Medulla oblongata (tissue), 1 donor: ENCODE results near the gene OLA1.

Experiments used
- DNase-seq: peaks from one replicate; pipeline ENCODE4 v3.0.0-alpha.2; 2015; ENCODE audit errors: extremely low spot score

OLA1 gene

GRCh38 chr2:174121175-174121574 is 127.2 kb downstream of the OLA1 start:
- no peak for DNase-seq

- no peak for DNase-seq
Observed at GRCh38 chr2:174120346-174120745, 128.0 kb downstream of the OLA1 start.

- no peak for DNase-seq
Observed at GRCh38 chr2:174117951-174118930, 130.1 kb downstream of the OLA1 start.

DNA sequence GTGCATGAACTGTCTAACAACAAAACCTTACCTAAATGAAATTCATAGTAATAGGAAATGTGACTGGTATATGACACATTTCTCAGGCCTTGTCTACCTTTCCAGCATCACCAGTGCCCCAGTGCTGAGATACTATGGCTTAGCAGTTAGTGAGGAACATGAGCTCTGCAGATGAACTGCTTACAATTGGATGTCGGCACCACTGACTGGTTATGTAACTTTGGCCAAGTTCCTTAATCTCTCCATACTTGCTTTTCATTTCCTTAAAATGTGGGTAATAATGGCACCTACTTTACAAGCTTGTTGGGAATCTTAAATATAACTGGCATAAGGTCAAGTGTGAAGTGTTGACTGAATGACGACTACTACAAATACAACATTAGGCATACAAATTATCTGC is 136.3 kb downstream of the OLA1 start:
- DNase-seq, result peak; percentile 24

DNA sequence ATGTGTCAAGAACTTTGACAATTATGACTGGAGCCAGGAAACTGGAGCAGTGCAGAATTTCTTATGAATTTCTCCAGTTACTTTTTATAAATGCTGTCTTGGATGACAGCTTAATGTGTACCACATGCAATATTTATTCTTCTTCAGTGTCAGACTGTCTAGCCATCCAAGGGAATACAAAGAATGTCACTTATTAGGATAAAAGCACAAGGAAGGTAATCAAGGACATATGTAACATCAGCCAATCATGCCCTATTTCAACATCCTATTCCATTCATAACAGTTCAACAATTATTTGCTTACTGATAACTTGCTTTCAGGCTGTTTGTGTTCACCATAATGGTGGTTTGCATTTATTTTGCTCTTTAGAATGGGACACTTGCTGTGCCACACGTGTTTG is 139.8 kb downstream of the OLA1 start:
- DNase-seq, result no peak

- DNase-seq, result no peak
Observed at GRCh38 chr2:174106736-174107135, 141.6 kb downstream of the OLA1 start.

DNA sequence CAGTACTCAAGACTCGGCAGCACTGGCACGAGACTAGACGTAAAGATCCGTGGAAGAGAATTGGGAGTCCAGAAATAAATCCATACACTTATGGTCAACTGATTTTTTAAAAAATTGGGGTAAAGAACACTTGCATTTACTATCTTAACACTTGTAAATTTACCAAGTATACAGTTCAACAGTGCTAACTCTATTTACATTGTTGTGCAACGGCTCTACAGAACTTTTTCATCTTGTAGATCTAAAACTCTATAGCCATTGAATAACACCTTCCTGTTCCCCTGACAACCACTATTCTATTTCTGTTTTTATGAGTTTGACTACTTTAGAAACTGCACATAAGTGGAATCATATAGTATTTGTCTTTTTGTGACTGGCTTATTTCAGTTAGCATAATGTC is 153.8 kb downstream of the OLA1 start:
- no peak for DNase-seq

GRCh38 chr2:174090476-174090875 is 157.9 kb downstream of the OLA1 start:
- no peak for DNase-seq

DNA sequence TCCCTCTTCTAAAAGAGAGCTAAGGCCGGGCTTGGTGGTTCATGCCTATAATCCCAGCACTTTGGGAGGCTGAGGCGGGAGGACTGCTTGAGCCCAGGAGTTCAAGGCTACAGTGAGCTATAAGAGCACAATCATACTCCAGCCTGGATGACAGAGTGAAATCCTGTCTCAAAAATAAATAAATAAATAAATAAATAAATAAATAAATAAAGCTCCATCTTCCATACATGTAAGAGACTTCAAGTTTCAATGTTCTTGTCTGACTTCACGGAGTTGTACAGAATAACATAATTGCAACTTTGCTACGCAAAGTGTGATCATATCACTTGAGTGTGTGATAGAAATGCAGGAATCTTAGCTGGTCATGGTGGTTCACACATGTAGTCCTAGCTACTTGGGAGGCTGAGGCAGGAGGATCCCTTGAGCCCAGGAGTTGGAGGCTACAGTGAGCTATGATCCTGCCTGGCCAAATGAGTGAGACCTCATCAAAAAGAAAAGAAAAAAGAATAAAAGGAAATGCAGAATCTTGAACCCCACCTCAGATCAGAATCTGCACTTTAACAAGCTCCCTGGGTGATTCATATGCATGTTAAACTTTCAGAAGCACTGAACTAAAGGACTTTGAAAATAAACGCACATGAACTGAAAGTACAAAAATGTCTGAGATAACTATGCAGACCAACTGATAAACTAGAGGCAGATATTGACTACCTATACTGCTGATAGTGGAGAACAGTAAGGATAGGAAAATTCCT is 159.4 kb downstream of the OLA1 start:
- no peak for DNase-seq

GRCh38 chr2:174086708-174087107 is 161.6 kb downstream of the OLA1 start:
- DNase-seq, result no peak

- no peak for DNase-seq
Observed at GRCh38 chr2:174085781-174086180, 162.6 kb downstream of the OLA1 start.

DNA sequence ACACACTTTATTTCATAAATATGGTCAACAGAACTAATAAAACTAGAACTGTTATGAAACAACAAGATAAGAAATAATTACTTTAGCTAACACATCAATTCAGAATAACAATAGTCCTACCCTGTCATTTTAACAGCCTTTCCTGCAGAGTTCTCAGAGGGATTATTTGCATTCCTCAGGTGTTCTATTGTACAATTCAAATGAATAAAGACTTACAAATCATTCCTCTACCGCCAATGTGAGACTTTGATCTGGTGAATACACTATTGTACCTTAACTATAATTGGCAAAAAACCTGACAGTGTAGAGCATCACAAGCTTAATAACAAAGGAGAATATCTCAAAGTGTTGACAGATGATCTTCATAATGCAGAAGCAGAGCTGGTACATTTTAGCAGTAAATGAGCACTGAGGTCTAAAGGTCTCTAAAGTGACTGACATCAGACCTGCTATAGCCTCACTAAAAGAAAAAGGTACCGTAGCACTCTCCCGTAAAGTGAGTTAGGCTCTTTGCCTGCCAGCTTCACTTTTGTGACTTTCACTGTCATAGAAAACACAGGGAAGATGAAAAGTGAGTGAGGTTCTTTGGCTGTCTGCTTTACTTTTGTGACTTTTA is 164.4 kb downstream of the OLA1 start:
- no peak for DNase-seq

GRCh38 chr2:174080672-174081121 is 167.6 kb downstream of the OLA1 start:
- no peak for DNase-seq

DNA sequence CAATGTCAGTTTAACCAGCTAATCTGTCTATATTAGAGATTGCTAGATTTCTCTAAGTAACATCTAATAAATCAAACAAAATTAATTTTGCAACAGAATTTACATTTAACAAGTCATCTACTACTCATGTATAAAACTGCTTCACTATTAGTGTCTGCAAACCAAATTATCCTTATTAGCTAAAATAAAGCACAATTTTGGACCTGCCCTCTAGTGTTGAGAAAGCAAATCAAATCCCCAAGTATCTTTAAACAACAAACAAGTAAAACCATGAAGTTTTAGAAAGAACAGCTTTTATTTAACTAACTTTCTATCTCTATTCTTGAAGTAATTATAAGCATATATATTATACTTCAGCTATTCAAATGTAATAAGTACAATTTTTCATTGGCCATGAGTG is 170.1 kb downstream of the OLA1 start:
- DNase-seq, result peak; percentile 14

DNA sequence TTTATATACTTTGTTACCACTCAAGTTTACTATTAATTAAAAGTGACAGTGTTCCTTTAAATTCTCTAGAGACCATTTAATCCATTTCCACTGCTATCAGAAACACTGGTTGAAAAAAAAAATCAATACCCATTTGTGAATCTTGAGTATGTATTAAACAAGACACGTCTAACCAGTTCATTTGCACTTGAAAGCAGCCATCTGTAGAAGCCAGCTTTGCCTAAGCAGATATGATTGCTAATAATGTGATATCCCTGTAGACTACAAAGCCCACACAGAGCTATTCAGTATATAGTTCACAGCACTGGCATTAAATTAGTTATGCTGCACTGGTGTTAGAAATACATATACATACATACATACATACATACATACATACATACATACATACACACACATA is 171.4 kb downstream of the OLA1 start:
- DNase-seq, result no peak

GRCh38 chr2:174076040-174076439 is 172.3 kb downstream of the OLA1 start:
- no peak for DNase-seq

DNA sequence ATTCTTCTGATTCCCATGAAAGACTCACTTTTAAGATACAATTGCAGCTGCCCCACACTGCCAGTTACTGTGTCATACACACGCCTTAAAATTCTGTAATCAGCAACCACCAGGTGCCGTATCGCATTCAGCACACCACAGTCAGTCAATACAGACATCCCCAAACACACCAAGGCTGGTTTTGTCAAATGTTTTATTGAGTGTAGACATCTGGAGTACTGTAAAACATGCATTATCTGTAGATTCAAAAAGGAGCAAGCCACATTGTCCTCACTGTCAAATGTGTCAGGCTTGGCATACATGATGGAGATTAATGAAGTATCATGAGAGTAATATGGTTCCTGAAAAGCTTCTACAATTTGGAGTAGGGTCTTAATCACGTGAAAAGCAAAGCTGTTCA is 173.5 kb downstream of the OLA1 start:
- no peak for DNase-seq

DNA sequence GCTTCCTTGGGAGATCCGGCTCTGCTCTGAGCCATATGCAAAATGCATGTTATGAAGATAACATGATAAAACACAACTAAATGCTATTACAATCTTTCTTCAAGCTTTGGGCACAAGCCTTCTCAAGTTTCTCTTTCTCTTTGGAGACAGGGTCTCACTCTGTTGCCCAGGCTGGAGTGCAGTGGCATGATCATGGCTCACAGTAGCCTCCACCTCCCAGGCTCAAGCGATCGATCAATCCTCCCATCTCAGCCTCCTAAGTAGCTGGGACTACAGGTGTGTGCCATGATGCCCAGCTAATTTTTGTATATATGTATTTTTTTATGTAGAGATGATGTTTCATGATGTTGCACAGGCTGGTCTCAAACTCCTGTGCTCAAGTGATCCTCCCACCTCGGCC is 175.5 kb downstream of the OLA1 start:
- DNase-seq, result no peak

DNA sequence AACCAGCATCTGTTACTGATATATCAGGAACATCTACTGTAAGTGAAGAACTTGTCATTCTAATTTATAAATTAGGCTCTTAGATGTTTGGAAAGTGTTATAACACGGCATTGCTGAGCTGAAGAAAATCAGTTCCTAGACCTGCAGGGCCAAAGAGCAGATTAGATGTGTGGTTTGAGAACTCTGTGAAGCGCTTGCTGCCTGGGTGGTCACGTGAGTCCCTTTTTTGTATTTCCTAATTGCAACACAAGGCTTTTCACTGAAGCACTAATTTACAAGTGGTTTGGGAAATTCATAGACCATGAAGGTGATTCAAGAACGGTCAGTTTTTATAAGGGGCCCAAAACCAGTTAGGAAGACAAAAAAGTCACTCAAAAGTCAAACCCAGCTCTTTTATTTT is 176.3 kb downstream of the OLA1 start:
- no peak for DNase-seq

- no peak for DNase-seq
Observed at GRCh38 chr2:174071321-174071720, 177.0 kb downstream of the OLA1 start.

DNA sequence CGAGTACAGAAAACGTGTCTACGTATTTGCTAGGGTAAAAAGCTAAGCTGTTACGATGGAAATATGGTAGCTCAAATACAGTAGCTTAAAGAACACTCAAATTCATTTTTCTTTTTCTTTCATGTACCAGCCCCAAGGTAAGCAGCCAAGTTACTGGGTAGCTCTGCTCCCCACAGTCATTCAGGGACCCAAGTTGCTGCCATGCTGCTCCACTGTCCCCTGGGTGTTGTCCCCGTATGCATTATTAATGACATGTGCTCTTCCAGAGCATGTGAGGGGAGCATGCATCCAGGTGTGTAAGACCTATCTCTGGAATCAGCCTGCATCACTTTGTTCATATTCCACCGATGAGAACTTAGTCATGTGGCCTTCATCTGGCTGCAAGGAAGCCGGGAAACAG is 178.1 kb downstream of the OLA1 start:
- no peak for DNase-seq

- DNase-seq, result no peak
Observed at GRCh38 chr2:174067815-174068214, 180.5 kb downstream of the OLA1 start.
